Trophoblast cell (in vitro differentiated cells and primary cell): Measurements from ENCODE around the gene TANGO6.

ENCODE experiments used
- DNase-seq, 2 donors: peaks; one replicate each; pipeline ENCODE4 v3.0.0-alpha.2; 2016
- H2AFZ ChIP-seq: 2 replicates; pipeline ENCODE4 v1.6.1; 2013; ENCODE audit warnings: low read length, moderate library complexity, mild to moderate bottlenecking; ENCODE audit not compliant: insufficient read depth, poor library complexity
- H2AK5ac ChIP-seq: 2 replicates; pipeline ENCODE4 v1.6.1; 2013; ENCODE audit warnings: mild to moderate bottlenecking, low read length
- H2BK120ac ChIP-seq: 2 replicates; pipeline ENCODE4 v1.6.1; 2013; ENCODE audit warnings: low read length, mild to moderate bottlenecking, moderate library complexity; ENCODE audit not compliant: insufficient read depth, poor library complexity
- H2BK12ac ChIP-seq: 2 replicates; pipeline ENCODE4 v1.6.1; 2013; ENCODE audit warnings: mild to moderate bottlenecking, low read length, moderate library complexity
- H2BK5ac ChIP-seq: 2 replicates; pipeline ENCODE4 v1.6.1; 2013; ENCODE audit warnings: low read length, low read depth, moderate library complexity, mild to moderate bottlenecking; ENCODE audit not compliant: poor library complexity
- H3K14ac ChIP-seq: 2 replicates; pipeline ENCODE4 v1.6.1; 2013; ENCODE audit warnings: mild to moderate bottlenecking, low read length
- H3K18ac ChIP-seq: 2 replicates; pipeline ENCODE4 v1.6.1; 2013; ENCODE audit warnings: mild to moderate bottlenecking, low read length
- H3K23ac ChIP-seq: 2 replicates; pipeline ENCODE4 v1.6.1; 2013; ENCODE audit warnings: low read length
- H3K27ac ChIP-seq: 2 replicates; pipeline ENCODE4 v1.5.1; 2013; ENCODE audit warnings: low read depth, mild to moderate bottlenecking, inconsistent platforms, low read length, moderate library complexity
- H3K27me3 ChIP-seq: 2 replicates; pipeline ENCODE4 v1.6.1; 2013; ENCODE audit warnings: inconsistent platforms, mild to moderate bottlenecking, low read length, moderate library complexity; ENCODE audit not compliant: insufficient read depth
- H3K36me3 ChIP-seq, 2 experiments: 1 replicate in 1 of 2; 2 replicates in 1 of 2; pipeline ENCODE4 v1.6.1; 2013; ENCODE audit warnings: low read length in 2 of 2, mild to moderate bottlenecking in 2 of 2, moderate library complexity in 1 of 2; ENCODE audit not compliant: insufficient read depth in 2 of 2, control insufficient read depth in 1 of 2
- H3K4ac ChIP-seq: 2 replicates; pipeline ENCODE4 v1.6.1; 2013; ENCODE audit warnings: low read depth, mild to moderate bottlenecking, low read length, moderate library complexity
- H3K4me1 ChIP-seq, 2 experiments: 1 replicate in 1 of 2; 2 replicates in 1 of 2; pipeline ENCODE4 v1.6.1; 2013; ENCODE audit warnings: low read length in 2 of 2, mild to moderate bottlenecking in 2 of 2, moderate library complexity in 1 of 2; ENCODE audit not compliant: insufficient read depth in 2 of 2, control insufficient read depth in 1 of 2
- H3K4me2 ChIP-seq: 2 replicates; pipeline ENCODE4 v1.6.1; 2013; ENCODE audit warnings: inconsistent platforms, mild to moderate bottlenecking, low read length, moderate library complexity
- H3K4me3 ChIP-seq: 2 replicates; pipeline ENCODE4 v1.5.1; 2013; ENCODE audit warnings: mild to moderate bottlenecking, low read depth, low read length, inconsistent platforms
- H3K79me1 ChIP-seq: one replicate; pipeline ENCODE4 v1.6.1; 2013; ENCODE audit warnings: low read length
- H3K79me2 ChIP-seq: 2 replicates; pipeline ENCODE4 v1.6.1; 2013; ENCODE audit warnings: low read length, mild to moderate bottlenecking; ENCODE audit not compliant: control insufficient read depth, insufficient read depth, poor library complexity
- H3K9ac ChIP-seq: 2 replicates; pipeline ENCODE4 v1.6.1; 2013; ENCODE audit warnings: mild to moderate bottlenecking, low read length
- H3K9me3 ChIP-seq: 2 replicates; pipeline ENCODE4 v1.6.1; 2013; ENCODE audit warnings: low read depth, mild to moderate bottlenecking, control low read depth, inconsistent platforms, low read length; ENCODE audit not compliant: insufficient read depth
- H4K12ac ChIP-seq: 2 replicates; pipeline ENCODE4 v1.6.1; 2013; ENCODE audit warnings: low read depth, mild to moderate bottlenecking, low read length, moderate library complexity
- H4K8ac ChIP-seq: 2 replicates; pipeline ENCODE4 v1.6.1; 2013; ENCODE audit warnings: low read depth, mild to moderate bottlenecking, low read length, moderate library complexity
- H4K91ac ChIP-seq: one replicate; pipeline ENCODE4 v1.6.1; 2013; ENCODE audit warnings: low read depth, mild to moderate bottlenecking, low read length, moderate library complexity
- WGBS: extraction: QIAGEN DNeasy Blood & Tissue Kit; methylation state at CpG from one replicate; pipeline ENCODE4 v1.1.7; 2013; ENCODE audit warnings: missing lambda C conversion rate; ENCODE audit not compliant: insufficient read length, insufficient coverage; ENCODE audit errors: extremely low coverage; 5-methylcytosine and 5-hydroxymethylcytosine counted together

Gene TANGO6

GRCh38 chr16:69071036-69071435 is 227.7 kb downstream of the TANGO6 start:
- no peak overlapping the region for H3K9ac ChIP-seq
- H3K4me3 ChIP-seq = no peak overlapping the region
- peak; percentile 73 to 94 for DNase-seq
- H3K27ac ChIP-seq = no peak overlapping the region
- no peak overlapping the region for H2BK5ac ChIP-seq
- no peaks in the 10 kb centered on the region for H3K79me2 ChIP-seq
- peaks cover 4% of the 10 kb centered on the region for H3K79me1 ChIP-seq
- H3K18ac ChIP-seq = no peak overlapping the region
- H3K4me1 ChIP-seq = peaks cover 11 to 14% of the 10 kb centered on the region in 2 experiments
- H3K27me3 ChIP-seq = no peaks in the 10 kb centered on the region
- no peak overlapping the region for H3K4ac ChIP-seq
- H2BK12ac ChIP-seq = no peak overlapping the region
- H3K23ac ChIP-seq = no peak overlapping the region
- H3K9me3 ChIP-seq = no peaks in the 10 kb centered on the region
- H3K4me2 ChIP-seq = no peak overlapping the region
- H3K36me3 ChIP-seq = no peaks in the 10 kb centered on the region
- no peak overlapping the region for H2AFZ ChIP-seq
- no CpG with 5 or more reads among the region's 3 CpGs for WGBS
- H4K91ac ChIP-seq = no peak overlapping the region
- H4K12ac ChIP-seq = no peak overlapping the region
- no peak overlapping the region for H2AK5ac ChIP-seq
- no peak overlapping the region for H3K14ac ChIP-seq
- H2BK120ac ChIP-seq = no peak overlapping the region
- H4K8ac ChIP-seq = no peak overlapping the region

- no peak overlapping the region for H2BK12ac ChIP-seq
These were observed 229.3 kb downstream of the TANGO6 start for GRCh38 chr16:69072640-69072974.

GRCh38 chr16:69073181-69073702 is 229.9 kb downstream of the TANGO6 start:
- H3K9me3 ChIP-seq = no peaks in the 10 kb centered on the region

More at GRCh38 chr16:69072640-69072974, 229.3 kb downstream of the TANGO6 start:
- Histone ChIP-seq H3K9ac (no peak overlapping the region), H4K12ac (no peak overlapping the region), H3K4ac (no peak overlapping the region), H3K14ac (no peak overlapping the region), H4K91ac (no peak overlapping the region), H2BK5ac (no peak overlapping the region), H3K79me1 (peaks cover 4% of the 10 kb centered on the region), H3K4me3 (no peak overlapping the region), H3K27ac (no peak overlapping the region), H3K18ac (no peak overlapping the region), H3K4me2 (no peak overlapping the region), H3K23ac (no peak overlapping the region), H3K79me2 (no peaks in the 10 kb centered on the region), H2BK120ac (no peak overlapping the region), H3K27me3 (no peaks in the 10 kb centered on the region), H3K9me3 (no peaks in the 10 kb centered on the region), H2AFZ (no peak overlapping the region), H3K36me3 (no peaks in the 10 kb centered on the region), H4K8ac (no peak overlapping the region), H2AK5ac (no peak overlapping the region), H3K4me1 (peaks cover 11 to 14% of the 10 kb centered on the region in 2 experiments)
- no peak for DNase-seq
- no CpG with 5 or more reads among the region's 2 CpGs for WGBS

GRCh38 chr16:69077251-69077650 is 233.9 kb downstream of the TANGO6 start:
- WGBS = no CpG with 5 or more reads among the region's 4 CpGs

More at GRCh38 chr16:69073181-69073702, 229.9 kb downstream of the TANGO6 start:
- H3K27me3 ChIP-seq = no peaks in the 10 kb centered on the region
- H2BK120ac ChIP-seq = no peak overlapping the region
- H3K79me1 ChIP-seq = peaks cover 4% of the 10 kb centered on the region
- H3K14ac ChIP-seq = no peak overlapping the region
- H2BK5ac ChIP-seq = no peak overlapping the region
- no peak overlapping the region for H4K91ac ChIP-seq
- H2BK12ac ChIP-seq = no peak overlapping the region
- H3K4me1 ChIP-seq = peaks cover 11 to 14% of the 10 kb centered on the region in 2 experiments
- H3K4ac ChIP-seq = no peak overlapping the region
- H3K23ac ChIP-seq = no peak overlapping the region
- H3K4me3 ChIP-seq = no peak overlapping the region
- H3K79me2 ChIP-seq = no peaks in the 10 kb centered on the region
- H4K8ac ChIP-seq = peak overlapping the region; percentile 48
- H3K36me3 ChIP-seq = no peaks in the 10 kb centered on the region
- H3K9ac ChIP-seq = no peak overlapping the region
- H3K27ac ChIP-seq = no peak overlapping the region
- WGBS = no CpG with 5 or more reads among the region's 10 CpGs
- H2AK5ac ChIP-seq = no peak overlapping the region
- H3K18ac ChIP-seq = peak overlapping the region; percentile 64
- H2AFZ ChIP-seq = peak overlapping the region; percentile 25
- DNase-seq = peak; percentile 87 to 90
- H4K12ac ChIP-seq = no peak overlapping the region
- H3K4me2 ChIP-seq = no peak overlapping the region

More at GRCh38 chr16:69077251-69077650, 233.9 kb downstream of the TANGO6 start:
- Histone ChIP-seq H2AFZ (no peak overlapping the region), H3K23ac (no peak overlapping the region), H4K91ac (no peak overlapping the region), H3K4me1 (peaks cover 9 to 10% of the 10 kb centered on the region in 2 experiments), H3K4me2 (no peak overlapping the region), H3K4me3 (no peak overlapping the region), H2BK120ac (no peak overlapping the region), H3K9ac (no peak overlapping the region), H3K18ac (no peak overlapping the region), H3K36me3 (no peaks in the 10 kb centered on the region), H2BK5ac (no peak overlapping the region), H2AK5ac (no peak overlapping the region), H4K12ac (no peak overlapping the region), H3K79me1 (peaks cover 4% of the 10 kb centered on the region), H3K79me2 (no peaks in the 10 kb centered on the region), H4K8ac (no peak overlapping the region), H3K14ac (no peak overlapping the region), H3K4ac (no peak overlapping the region), H3K27me3 (no peaks in the 10 kb centered on the region), H3K9me3 (no peaks in the 10 kb centered on the region), H3K27ac (no peak overlapping the region), H2BK12ac (no peak overlapping the region)
- no peak for DNase-seq
